ENCODE results near the gene ABCA13.

The ABCA13 gene

GRCh38 chr7:48305661-48306060 lies 134.4 kb downstream of the ABCA13 start:
- no peak for DNase-seq

DNA sequence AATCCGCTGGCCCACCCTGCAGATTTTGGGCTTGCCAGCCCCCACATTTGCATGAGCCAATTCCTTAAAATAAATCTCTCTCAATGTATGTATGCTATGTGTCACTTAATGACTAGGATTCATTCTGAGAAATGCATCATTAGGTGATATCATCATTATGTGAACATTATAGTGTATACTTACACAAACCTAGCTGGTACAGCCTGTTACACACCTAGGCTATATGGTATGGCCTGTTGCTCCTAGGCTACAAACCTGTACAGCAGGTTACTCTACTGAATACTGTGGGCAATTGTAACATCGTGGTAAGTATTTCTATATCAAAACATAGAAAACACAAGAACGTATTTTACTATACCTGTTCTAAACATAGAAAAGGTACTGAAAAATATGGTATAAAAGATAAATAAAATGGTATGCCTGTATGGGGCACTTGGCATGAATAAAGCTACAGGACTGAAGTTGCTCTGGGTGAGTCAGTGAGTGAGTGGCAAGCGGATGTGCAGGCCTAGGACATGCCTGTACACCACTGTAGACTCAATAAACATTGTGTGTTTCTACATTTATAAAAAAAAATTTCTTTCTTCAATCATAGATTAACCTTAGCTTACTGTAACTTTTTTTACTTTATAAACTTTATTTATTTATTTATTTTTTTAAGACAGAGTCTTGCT lies 135.9 kb downstream of the ABCA13 start:
- no peak for DNase-seq

DNA sequence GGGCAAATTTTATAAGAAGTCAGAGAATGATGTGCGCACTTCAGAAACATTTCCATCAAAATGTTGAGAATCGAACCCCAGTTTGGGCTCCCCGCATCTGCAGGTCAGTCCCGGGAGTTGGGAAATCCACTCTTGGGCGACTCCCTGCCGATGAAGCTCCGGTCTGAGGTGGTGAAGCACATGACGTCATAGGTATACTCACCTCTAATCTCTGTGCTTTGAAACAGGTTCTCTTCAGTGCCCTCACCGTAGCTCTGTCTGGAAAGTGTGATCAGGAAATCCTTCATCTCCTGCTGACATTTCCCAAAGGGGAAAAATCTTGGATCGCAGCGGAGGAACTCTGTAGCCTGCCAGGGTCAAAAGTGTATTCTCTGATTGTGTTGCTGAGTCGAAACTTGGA lies 138.5 kb downstream of the ABCA13 start:
- DNase-seq, result no peak

DNA sequence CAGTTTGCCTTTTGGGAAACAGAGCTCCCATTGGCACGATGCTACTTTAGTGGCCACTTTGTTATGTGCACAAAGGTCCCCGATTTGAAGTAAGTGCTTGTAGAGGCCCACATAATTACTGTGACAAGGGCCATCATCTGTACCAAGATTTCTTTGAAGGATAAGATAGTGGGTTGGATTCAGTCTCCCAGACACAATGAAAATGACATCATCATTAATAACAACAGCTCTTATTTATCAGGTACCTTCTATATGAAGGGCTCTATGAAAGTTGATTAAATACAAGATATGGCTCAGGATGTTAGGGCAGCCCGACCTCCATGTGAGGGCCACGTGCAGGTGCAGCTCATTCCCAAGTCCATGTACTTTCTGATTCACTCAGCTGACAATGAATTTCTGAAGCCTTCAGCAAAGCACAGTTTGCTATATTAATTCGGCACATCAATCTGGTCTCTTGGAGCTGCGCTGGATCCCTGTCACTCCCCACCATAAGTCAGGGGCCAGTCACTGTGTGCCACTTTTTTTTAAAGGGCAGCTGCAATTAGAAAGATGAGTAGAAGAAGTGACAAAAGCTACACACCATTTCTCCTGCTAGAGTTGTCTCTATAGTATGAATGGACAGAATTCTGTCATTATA lies 140.3 kb downstream of the ABCA13 start:
- DNase-seq, result no peak

- DNase-seq, result no peak
These were observed 140.9 kb downstream of the ABCA13 start for GRCh38 chr7:48312151-48312550.

DNA sequence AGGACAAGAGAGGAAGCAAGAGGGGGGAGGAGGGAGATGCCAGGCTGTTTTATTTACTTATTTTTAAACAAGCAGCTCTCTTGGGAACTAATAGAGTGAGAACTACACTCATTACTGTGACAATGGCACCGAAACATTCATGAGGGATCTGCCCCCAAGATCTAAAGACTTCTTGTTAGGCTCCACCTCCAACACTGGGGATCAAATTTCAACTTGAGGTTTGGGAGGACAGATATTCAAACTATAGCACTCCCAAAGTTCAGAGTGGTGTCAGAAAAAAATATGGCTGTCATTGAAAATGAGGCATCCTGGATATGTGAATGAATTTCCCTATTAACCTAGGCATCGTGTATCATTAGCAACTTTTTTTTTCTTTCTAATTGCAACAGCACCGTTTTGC lies 145.5 kb downstream of the ABCA13 start:
- DNase-seq, result no peak

DNA sequence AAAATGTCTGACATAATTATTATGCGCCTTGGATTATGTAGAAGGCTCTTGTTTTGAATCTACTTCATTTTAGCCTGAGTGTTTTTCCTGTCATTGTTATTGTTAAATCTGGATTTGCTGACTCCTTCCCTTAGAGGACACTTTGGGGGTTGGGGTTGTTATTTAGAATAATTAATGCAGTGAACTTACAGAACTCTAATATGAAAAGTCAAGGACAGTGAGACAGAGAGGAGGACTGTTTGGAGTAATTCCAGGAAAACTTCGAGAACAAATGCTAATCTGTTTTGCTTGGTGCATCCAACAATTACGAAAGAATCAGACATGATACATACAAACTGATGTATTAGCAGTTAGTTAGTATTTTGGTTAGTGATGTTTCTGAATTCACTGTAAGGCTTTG lies 146.1 kb downstream of the ABCA13 start:
- DNase-seq, result no peak

DNA sequence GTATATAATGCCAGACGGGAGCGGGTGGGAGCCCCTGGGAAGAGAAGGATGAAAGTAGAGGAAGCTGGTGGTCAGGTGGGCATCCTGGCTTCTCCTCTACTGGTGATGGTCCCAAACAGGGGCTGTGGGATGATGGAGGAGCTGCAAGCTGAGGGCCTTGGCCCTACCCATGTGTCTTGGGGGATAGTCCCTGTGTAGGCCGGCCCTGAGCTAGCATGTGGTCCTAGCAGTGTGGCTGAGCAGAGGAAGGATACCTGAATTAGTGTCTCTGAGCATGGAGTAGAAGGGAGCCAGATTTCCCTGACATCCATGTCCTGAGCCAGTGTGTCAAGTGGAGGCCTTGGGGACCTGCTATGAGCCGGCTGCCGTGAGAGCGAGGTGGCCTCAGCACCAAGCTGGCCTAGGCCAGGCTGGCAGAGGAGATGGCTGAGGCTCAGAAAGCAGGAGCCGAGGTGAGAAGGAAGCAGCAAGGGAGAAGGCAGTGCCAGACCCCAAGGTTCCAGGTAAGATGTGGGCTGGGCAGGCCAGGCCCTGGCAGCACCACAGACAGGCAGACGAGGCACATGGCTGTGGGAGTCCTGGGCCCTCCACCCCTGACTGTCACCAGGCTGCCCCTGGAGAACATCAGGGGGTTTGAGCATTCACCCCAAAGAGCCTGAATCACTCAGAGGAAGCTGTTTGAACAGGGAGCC lies 150.2 kb downstream of the ABCA13 start:
- DNase-seq, result no peak

GRCh38 chr7:48337012-48337621 lies 165.9 kb downstream of the ABCA13 start:
- no peak for DNase-seq

GRCh38 chr7:48337781-48338180 lies 166.5 kb downstream of the ABCA13 start:
- no peak for DNase-seq

- DNase-seq, result no peak
These were observed 176.1 kb downstream of the ABCA13 start for GRCh38 chr7:48347230-48347825.

DNA sequence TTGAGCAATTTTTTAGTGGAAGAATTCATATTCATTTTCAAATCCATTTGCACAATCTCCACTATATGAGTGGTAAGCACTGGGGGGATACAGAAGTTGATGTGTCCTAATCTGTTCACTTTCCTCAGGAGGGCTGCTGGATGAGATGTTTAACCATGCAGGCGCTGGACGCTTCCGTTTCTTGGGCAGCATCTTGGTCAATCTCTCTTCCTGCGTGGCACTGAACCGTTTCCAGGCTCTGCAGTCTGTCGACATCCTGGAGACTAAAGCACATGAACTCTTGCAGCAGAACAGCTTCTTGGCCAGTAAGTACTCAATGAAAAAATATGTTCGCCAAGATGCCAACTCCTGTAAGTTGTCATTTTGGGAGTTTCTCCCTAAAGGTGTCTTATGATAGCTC lies 179.3 kb downstream of the ABCA13 start:
- DNase-seq, result no peak

DNA sequence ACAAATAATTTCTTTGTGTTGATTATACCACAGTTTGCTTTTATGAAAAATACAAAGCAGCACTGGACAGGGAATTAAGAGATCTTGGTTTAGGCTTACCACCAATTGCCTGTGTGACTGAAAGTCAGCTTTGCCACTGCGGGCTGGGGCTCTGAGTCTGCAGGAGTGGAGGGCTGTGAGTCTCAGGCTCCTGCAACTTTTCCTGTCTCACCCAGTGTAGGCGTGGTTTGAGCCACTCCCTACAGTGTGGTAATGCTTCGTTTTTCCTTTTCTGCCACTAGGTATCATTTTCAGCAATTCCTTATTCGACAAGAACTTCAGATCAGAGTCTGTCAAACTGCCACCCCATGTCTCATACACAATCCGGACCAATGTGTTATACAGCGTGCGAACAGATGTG lies 180.6 kb downstream of the ABCA13 start:
- no peak for DNase-seq

DNA sequence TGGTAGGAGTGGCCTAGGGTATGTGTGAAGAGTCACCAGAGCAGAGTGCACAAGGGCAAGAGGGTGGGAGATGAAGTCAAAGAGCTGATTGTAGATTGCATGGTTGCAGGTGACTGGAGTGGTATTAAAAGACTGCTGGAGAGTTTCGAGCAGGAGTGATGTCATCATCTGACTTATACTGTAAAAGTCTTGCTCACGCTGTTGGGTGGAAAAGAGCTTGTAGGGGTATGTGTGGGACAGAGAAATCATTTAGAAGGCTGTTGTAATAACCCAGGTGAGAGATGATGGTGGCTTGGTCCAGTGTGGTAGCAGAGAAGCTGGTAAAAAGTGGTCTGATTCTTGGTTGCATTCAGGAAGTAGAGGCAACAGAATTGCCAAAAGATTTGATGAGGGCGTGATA lies 184.1 kb downstream of the ABCA13 start:
- no peak for DNase-seq

GRCh38 chr7:48360574-48360973 lies 189.3 kb downstream of the ABCA13 start:
- no peak for DNase-seq

- no peak for DNase-seq
These were observed 191.9 kb downstream of the ABCA13 start for GRCh38 chr7:48363174-48363573.

GRCh38 chr7:48365010-48365409 lies 193.8 kb downstream of the ABCA13 start:
- no peak for DNase-seq

GRCh38 chr7:48366096-48366495 lies 194.8 kb downstream of the ABCA13 start:
- no peak for DNase-seq

- no peak for DNase-seq
These were observed 205.0 kb downstream of the ABCA13 start for GRCh38 chr7:48376263-48376662.

GRCh38 chr7:48380921-48381320 lies 209.7 kb downstream of the ABCA13 start:
- DNase-seq, result no peak

GRCh38 chr7:48381571-48381970 lies 210.3 kb downstream of the ABCA13 start:
- no peak for DNase-seq

- DNase-seq, result no peak
These were observed 213.0 kb downstream of the ABCA13 start for GRCh38 chr7:48384180-48384752.

DNA sequence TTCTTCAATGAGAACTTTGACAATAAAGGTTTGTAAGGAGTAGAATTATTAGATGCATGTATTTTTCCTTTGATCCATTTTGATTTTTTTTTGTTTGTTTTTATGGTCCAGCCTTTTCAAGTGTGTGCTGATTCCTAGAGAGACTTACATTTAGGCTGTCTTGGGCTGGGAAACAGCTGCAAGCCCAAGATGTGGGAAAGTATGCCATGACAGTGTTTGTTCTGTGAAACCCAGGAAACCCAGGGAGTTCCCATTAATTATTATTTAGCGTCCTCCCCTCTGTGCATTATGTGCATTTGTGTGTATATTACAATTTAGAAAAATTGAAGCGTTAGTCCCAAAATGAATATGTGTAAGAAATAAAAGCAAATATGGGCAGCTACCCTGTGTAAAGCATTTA lies 216.7 kb downstream of the ABCA13 start:
- DNase-seq, result no peak
